DND-41 (cell line): ENCODE data around the gene AGFG2.
A peak's percentile ranks its signal among the peaks of the same experiment; 100 is the strongest.
"Not testable (repeated sequence)": the region's sequence is repeated elsewhere in the genome, so short reads cannot be mapped to it uniquely, and the experiment has no call there.

ENCODE experiments used
- ATAC-seq: fragments of 200-7000 bp; cut with Tn5 transposase; 3 replicates; pipeline ENCODE4 v1.9.1; 2021; ENCODE audit warnings: low read depth; ENCODE audit not compliant: insufficient read depth
- DNase-seq: peaks from one replicate; pipeline ENCODE4 v3.0.0-alpha.2; 2020
- H2AFZ ChIP-seq: 2 replicates; pipeline ENCODE4 v1.6.0; 2012; ENCODE audit warnings: low read depth, low read length
- H3K27ac ChIP-seq: 2 replicates; pipeline ENCODE4 v1.5.1; 2012; ENCODE audit warnings: low read length, inconsistent platforms
- H3K27me3 ChIP-seq: fragments of 200-600 bp; sonication (generic); 2 replicates; pipeline ENCODE4 v1.6.0; 2012; ENCODE audit warnings: low read length, mild to moderate bottlenecking, inconsistent platforms; ENCODE audit not compliant: insufficient read depth, poor library complexity
- H3K36me3 ChIP-seq: 2 replicates; pipeline ENCODE4 v1.5.1; 2012; ENCODE audit warnings: low read length, inconsistent platforms; ENCODE audit not compliant: insufficient read depth
- H3K4me1 ChIP-seq: 2 replicates; pipeline ENCODE4 v1.5.1; 2012; ENCODE audit warnings: mild to moderate bottlenecking, low read length; ENCODE audit not compliant: insufficient read depth
- H3K4me2 ChIP-seq: 2 replicates; pipeline ENCODE4 v1.6.0; 2012; ENCODE audit warnings: mild to moderate bottlenecking, moderate library complexity, low read length, inconsistent platforms; ENCODE audit not compliant: insufficient read depth
- H3K4me3 ChIP-seq, 2 experiments: fragments of 200-600 bp in 1 of 2; shearing (Covaris generic) in 1 of 2; 2 replicates each; pipeline ENCODE4 v1.5.1; 2012 to 2016; ENCODE audit warnings: inconsistent platforms in 2 of 2, low read length in 2 of 2, mild to moderate bottlenecking in 2 of 2, low read depth in 1 of 2, moderate library complexity in 1 of 2
- H3K79me2 ChIP-seq: 2 replicates; pipeline ENCODE4 v1.6.0; 2012; ENCODE audit warnings: low read length, inconsistent platforms; ENCODE audit not compliant: insufficient read depth
- H3K9ac ChIP-seq: 2 replicates; pipeline ENCODE4 v1.6.0; 2012; ENCODE audit warnings: low read depth, mild to moderate bottlenecking, inconsistent platforms, low read length, moderate library complexity
- H3K9me3 ChIP-seq: 2 replicates; pipeline ENCODE4 v1.5.1; 2012; ENCODE audit warnings: low read length, moderate library complexity, mild to moderate bottlenecking, inconsistent platforms; ENCODE audit not compliant: insufficient read depth, severe bottlenecking
- H4K20me1 ChIP-seq: 2 replicates; pipeline ENCODE4 v1.6.0; 2012; ENCODE audit warnings: low read length; ENCODE audit not compliant: insufficient read depth
- EZH2 ChIP-seq: IDR thresholded peaks from 3 replicates; pipeline ENCODE4 v1.6.1; 2012; ENCODE audit warnings: borderline replicate concordance, low read depth, mild to moderate bottlenecking, moderate library complexity, low read length, inconsistent platforms; ENCODE audit not compliant: severe bottlenecking
- TF ChIP-seq, protein P1 (sequence below): IDR thresholded peaks from 2 replicates; pipeline ENCODE4 v1.5.1; 2012; ENCODE audit warnings: borderline replicate concordance, low read length, moderate library complexity, mild to moderate bottlenecking; ENCODE audit not compliant: poor library complexity, severe bottlenecking; ENCODE audit errors: extremely low read depth

Gene AGFG2

DNA sequence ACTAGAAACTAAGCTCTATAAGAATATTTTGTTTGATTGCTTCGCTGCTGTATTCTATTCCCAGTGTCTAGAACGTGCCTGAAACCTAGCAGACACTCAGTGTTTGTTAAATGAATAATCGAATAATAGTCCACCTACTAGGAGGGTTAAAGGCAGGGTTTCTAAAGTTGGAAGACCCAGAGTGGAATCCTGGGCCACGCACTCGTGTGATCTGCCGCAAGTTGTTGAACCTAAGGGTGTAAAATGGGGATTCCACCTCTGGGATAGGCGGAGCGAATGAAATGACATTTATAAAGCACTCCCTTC, 702 bp upstream of the AGFG2 start:
- Histone ChIP-seq H3K9ac (peak overlapping the region; percentile 57), H3K36me3 (no peaks in the 10 kb centered on the region), H2AFZ (peak overlapping the region; percentile 91), H3K4me2 (peak overlapping the region; percentile 96), H3K27me3 (no peaks in the 10 kb centered on the region), H4K20me1 (peaks cover 9% of the 10 kb centered on the region; the same call in 1 of the 2 replicates), H3K9me3 (no peaks in the 10 kb centered on the region), H3K27ac (peak overlapping the region; percentile 76), H3K4me1 (peaks cover 23% of the 10 kb centered on the region), H3K79me2 (peaks cover 19% of the 10 kb centered on the region), H3K4me3 (peak overlapping the region; percentile 21 to 66; a peak in 3 of 4 replicates)
- DNase-seq (no peak), ATAC-seq (no peak)
- TF ChIP-seq, protein P1, sequence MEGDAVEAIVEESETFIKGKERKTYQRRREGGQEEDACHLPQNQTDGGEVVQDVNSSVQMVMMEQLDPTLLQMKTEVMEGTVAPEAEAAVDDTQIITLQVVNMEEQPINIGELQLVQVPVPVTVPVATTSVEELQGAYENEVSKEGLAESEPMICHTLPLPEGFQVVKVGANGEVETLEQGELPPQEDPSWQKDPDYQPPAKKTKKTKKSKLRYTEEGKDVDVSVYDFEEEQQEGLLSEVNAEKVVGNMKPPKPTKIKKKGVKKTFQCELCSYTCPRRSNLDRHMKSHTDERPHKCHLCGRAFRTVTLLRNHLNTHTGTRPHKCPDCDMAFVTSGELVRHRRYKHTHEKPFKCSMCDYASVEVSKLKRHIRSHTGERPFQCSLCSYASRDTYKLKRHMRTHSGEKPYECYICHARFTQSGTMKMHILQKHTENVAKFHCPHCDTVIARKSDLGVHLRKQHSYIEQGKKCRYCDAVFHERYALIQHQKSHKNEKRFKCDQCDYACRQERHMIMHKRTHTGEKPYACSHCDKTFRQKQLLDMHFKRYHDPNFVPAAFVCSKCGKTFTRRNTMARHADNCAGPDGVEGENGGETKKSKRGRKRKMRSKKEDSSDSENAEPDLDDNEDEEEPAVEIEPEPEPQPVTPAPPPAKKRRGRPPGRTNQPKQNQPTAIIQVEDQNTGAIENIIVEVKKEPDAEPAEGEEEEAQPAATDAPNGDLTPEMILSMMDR: no peak
- no peak for TF ChIP-seq EZH2

- no peaks in the 10 kb centered on the region for H3K36me3 ChIP-seq
- H3K9ac ChIP-seq: peak overlapping the region; percentile 70
Observed at GRCh38 chr7:100539436-100540006, 518 bp downstream of the AGFG2 start.

GRCh38 chr7:100540073-100540723, 1.2 kb downstream of the AGFG2 start:
- DNase-seq (no peak), ATAC-seq (no peak)
- Histone ChIP-seq H3K4me2 (peak overlapping the region; percentile 99), H3K9ac (peak overlapping the region; percentile 70), H4K20me1 (peaks cover 11% of the 10 kb centered on the region; the same call in 1 of the 2 replicates), H3K79me2 (peaks cover 30% of the 10 kb centered on the region), H2AFZ (peak overlapping the region; percentile 58), H3K27ac (no peak overlapping the region; the same call in 1 of the 2 replicates), H3K36me3 (no peaks in the 10 kb centered on the region), H3K27me3 (no peaks in the 10 kb centered on the region), H3K4me3 (peak overlapping the region; percentile 71 to 82; a peak in 3 of 4 replicates), H3K4me1 (peaks cover 23% of the 10 kb centered on the region), H3K9me3 (no peaks in the 10 kb centered on the region)
- TF ChIP-seq, protein P1: no peak
- no peak for TF ChIP-seq EZH2

More at GRCh38 chr7:100539436-100540006, 518 bp downstream of the AGFG2 start:
- H2AFZ ChIP-seq: peak overlapping the region; percentile 70
- H3K27ac ChIP-seq: peak overlapping the region; percentile 54
- no peak for TF ChIP-seq EZH2
- TF ChIP-seq, protein P1: no peak
- H3K4me3 ChIP-seq: peak overlapping the region; percentile 71 to 82; a peak in 3 of 4 replicates
- H4K20me1 ChIP-seq: peaks cover 11% of the 10 kb centered on the region; the same call in 1 of the 2 replicates
- peaks cover 23% of the 10 kb centered on the region for H3K4me1 ChIP-seq
- no peaks in the 10 kb centered on the region for H3K27me3 ChIP-seq
- peaks cover 30% of the 10 kb centered on the region for H3K79me2 ChIP-seq
- peak; percentile 21 for DNase-seq
- no peak for ATAC-seq
- peak overlapping the region; percentile 99 for H3K4me2 ChIP-seq
- no peaks in the 10 kb centered on the region for H3K9me3 ChIP-seq

- H3K4me2 ChIP-seq: 0 out of 2 replicates have a peak overlapping the region, but pooled peaks have one; percentile 11
- DNase-seq, H3K27me3 ChIP-seq, H3K9ac ChIP-seq, H3K36me3 ChIP-seq, H3K4me3 ChIP-seq, H3K9me3 ChIP-seq, H2AFZ ChIP-seq, ATAC-seq, H3K27ac ChIP-seq: not testable (repeated sequence)
- H3K79me2 ChIP-seq: peaks cover 31% of the 10 kb centered on the region
- peaks cover 11% of the 10 kb centered on the region; the same call in 1 of the 2 replicates for H4K20me1 ChIP-seq
- peaks cover 23% of the 10 kb centered on the region for H3K4me1 ChIP-seq
Observed at GRCh38 chr7:100541309-100541708, 2.3 kb downstream of the AGFG2 start.
